ENCODE results near the gene SLC4A2.

DNA sequence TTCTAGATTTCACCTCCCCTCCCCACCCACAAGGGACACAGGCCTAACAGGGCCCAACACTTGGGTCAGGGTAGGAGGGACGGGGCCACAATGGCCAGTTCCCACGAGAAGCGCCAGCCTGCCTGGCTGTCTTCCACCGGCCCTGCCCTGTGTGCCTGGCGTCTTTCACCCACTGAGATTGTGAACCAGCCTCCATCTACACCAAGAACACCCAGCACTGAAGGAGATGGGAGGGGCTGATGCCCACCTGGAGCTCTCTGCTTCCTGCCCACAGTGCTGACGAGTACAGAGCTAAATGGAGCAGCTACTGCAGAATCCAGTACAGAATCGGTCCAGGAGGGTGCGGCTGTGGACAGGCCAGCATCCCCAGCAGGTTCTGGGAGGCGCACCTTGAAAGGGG is 13.4 kb upstream of the SLC4A2 start:
- TF ChIP-seq, protein P1, sequence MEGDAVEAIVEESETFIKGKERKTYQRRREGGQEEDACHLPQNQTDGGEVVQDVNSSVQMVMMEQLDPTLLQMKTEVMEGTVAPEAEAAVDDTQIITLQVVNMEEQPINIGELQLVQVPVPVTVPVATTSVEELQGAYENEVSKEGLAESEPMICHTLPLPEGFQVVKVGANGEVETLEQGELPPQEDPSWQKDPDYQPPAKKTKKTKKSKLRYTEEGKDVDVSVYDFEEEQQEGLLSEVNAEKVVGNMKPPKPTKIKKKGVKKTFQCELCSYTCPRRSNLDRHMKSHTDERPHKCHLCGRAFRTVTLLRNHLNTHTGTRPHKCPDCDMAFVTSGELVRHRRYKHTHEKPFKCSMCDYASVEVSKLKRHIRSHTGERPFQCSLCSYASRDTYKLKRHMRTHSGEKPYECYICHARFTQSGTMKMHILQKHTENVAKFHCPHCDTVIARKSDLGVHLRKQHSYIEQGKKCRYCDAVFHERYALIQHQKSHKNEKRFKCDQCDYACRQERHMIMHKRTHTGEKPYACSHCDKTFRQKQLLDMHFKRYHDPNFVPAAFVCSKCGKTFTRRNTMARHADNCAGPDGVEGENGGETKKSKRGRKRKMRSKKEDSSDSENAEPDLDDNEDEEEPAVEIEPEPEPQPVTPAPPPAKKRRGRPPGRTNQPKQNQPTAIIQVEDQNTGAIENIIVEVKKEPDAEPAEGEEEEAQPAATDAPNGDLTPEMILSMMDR (IDR thresholded peaks at IDR 0.05): no peak
- no peak for TF ChIP-seq POLR2A (IDR thresholded peaks at IDR 0.05)

Data from right lobe of liver (tissue), 4 donors.